Heart left ventricle (tissue), 16 donors: ENCODE data around the gene SFRP5. TPM values are rescaled to one million over a fixed set of nuclear protein-coding genes. Genes with fewer than 3 reads are reported as not detected.

ENCODE experiments used
- ATAC-seq, 4 donors: fragments of 200-7000 bp; cut with Tn5 transposase; one replicate each; pipeline ENCODE4 v1.9.1; 2020 to 2022; ENCODE audit warnings: moderate library complexity in 4 of 4, mild to moderate bottlenecking in 3 of 4, moderate number of reproducible peaks in 1 of 4
- DNase-seq, 5 donors: peaks; one replicate each; pipeline ENCODE4 v3.0.0-alpha.2; 2020
- H3K27ac ChIP-seq, 12 donors: fragments of 200-600 bp; sonication (generic) in 4 of 12; one replicate each; pipeline versions ENCODE4 v1.5.0 to v1.8.0; 2016 to 2022; ENCODE audit warnings: mild to moderate bottlenecking in 2 of 12
- H3K27me3 ChIP-seq, 9 donors: fragments of 200-600 bp; sonication (generic) in 2 of 9; one replicate each; pipeline versions ENCODE4 v1.5.1 to v1.8.0; 2016 to 2022; ENCODE audit warnings: mild to moderate bottlenecking in 3 of 9
- H3K36me3 ChIP-seq, 9 donors: fragments of 200-600 bp; sonication (generic) in 2 of 9; one replicate each; pipeline versions ENCODE4 v1.5.0 to v1.8.0; 2018 to 2022; ENCODE audit warnings: mild to moderate bottlenecking in 2 of 9
- H3K4me1 ChIP-seq, 12 donors: fragments of 200-600 bp; sonication (generic) in 4 of 12; one replicate each; pipeline versions ENCODE4 v1.5.0 to v1.8.0; 2016 to 2022; ENCODE audit warnings: mild to moderate bottlenecking in 3 of 12
- H3K4me3 ChIP-seq, 12 donors: fragments of 200-600 bp; sonication (generic) in 4 of 12; one replicate each; pipeline versions ENCODE4 v1.5.0 to v1.8.0; 2017 to 2022; ENCODE audit warnings: mild to moderate bottlenecking in 9 of 12, moderate library complexity in 4 of 12
- H3K9me3 ChIP-seq, 12 donors: fragments of 200-600 bp; sonication (generic) in 4 of 12; one replicate each; pipeline versions ENCODE4 v1.5.0 to v1.8.0; 2016 to 2022; ENCODE audit warnings: mild to moderate bottlenecking in 1 of 12
- POLR2A ChIP-seq, 2 donors: fragments of 450-650 bp; IDR thresholded peaks; one replicate each; pipeline ENCODE4 v1.6.1; 2017; ENCODE audit warnings: antibody characterized with exemption in 2 of 2, mild to moderate bottlenecking in 2 of 2, moderate library complexity in 2 of 2
- WGBS, 4 donors: extraction: QIAGEN DNeasy Blood & Tissue Kit in 2 of 4; methylation state at CpG; one replicate each; pipeline versions ENCODE4 v1.1.5 to v1.1.7; 2013 to 2018; 5-methylcytosine and 5-hydroxymethylcytosine counted together
- intact Hi-C, 10 donors: fragments of 100-400 bp; cut with DNase I; formaldehyde crosslinking; loops; one replicate each; pipeline versions ENCODE4 v1.11.1 to v1.14.2; 2022
- long read RNA-seq, 3 donors: library from polyadenylated mRNA; unstranded; transcript quantifications; one replicate each; pipeline ENCODE4 v2.0.0, GENCODE V29; 2020 to 2021
- polyA plus RNA-seq, 2 donors: library from polyadenylated mRNA; stranded (reverse); fragments of 200-250 nt; gene quantifications; one replicate each; pipeline ENCODE4 v1.2.3, GENCODE V29; 2013
- total RNA-seq, 9 donors: library from RNA; depleted of rRNA in 2 of 9; stranded (reverse); fragments of >200 nt in 2 of 9; fragmentation: NEBNext Ultra II Directional in 3 of 9; extraction: Animal tissue kit (Norgen Biotek cat#: 25700) in 3 of 9; gene quantifications; one replicate each; pipeline versions ENCODE4 v1.1.0 to v1.2.4, GENCODE V29; 2016 to 2023
- TF ChIP-seq, protein P1 (sequence below), 12 donors: fragments of 200-600 bp; sonication (generic) in 4 of 12; IDR thresholded peaks; one replicate each; pipeline versions ENCODE4 v1.5.0 to v1.8.0; 2018 to 2022; ENCODE audit warnings: antibody characterized with exemption in 12 of 12, mild to moderate bottlenecking in 5 of 12
- donor health status: ischemic (EF 13 %, LVEDD 7.1; RV severe dilation, severe dysfunction).
- donor health status: healthy with polysubstance abuse.
- donor health status: DM: no; HTN: yes; CAD: no.
- donor health status: DM: no; HTN: no; CAD: no.
- donor health status: ischemic (EF 25% LVEDD 6.9; RV normal size, moderate dysfunction).
- donor health status: ischemic (EF 25% LVEDD 5.7; RV mildly dilated, moderate dysfunction).
- donor health status: healthy.
- donor health status: DM: yes; HTN: yes; CAD: no.
- donor health status: ischemic (EF 35%, LVEDD 5.7; RV mildly dilated, moderate dysfunction).
- donor health status: nonischemic (EF 11% LVEDD 7.7; RV severe dilation, severe dysfunction).
- donor health status: DM: yes; HTN: yes; CAD: no.
- donor health status: PGD.
- donor health status: ischemic (EF 29% LVEDD 5.4; RV normal size, mild dysfunction).
- donor health status: nonischemic (EF 23%, LVEDD 6.1; RV moderate dilation, normal function).

The SFRP5 gene, protein sequence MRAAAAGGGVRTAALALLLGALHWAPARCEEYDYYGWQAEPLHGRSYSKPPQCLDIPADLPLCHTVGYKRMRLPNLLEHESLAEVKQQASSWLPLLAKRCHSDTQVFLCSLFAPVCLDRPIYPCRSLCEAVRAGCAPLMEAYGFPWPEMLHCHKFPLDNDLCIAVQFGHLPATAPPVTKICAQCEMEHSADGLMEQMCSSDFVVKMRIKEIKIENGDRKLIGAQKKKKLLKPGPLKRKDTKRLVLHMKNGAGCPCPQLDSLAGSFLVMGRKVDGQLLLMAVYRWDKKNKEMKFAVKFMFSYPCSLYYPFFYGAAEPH
- total RNA-seq (1 to 10 TPM in 5 of 9 donors, under 1 TPM in 4; 0.12 to 3.7 (median 1.8) TPM), polyA plus RNA-seq (1 to 10 TPM in 1 of 2 donors, under 1 TPM in 1; 1.00 to 1.3 TPM)
- long read RNA-seq, donor 1, transcript SFRP5-201 (3 exons, 1,836 nt): major isoform, 5 of 8 reads
- long read RNA-seq, donor 1, partial matches to known transcripts: 1 of 8 reads
- long read RNA-seq, donor 1, other reads (novel, unspliced or antisense): 2 of 8 reads
- long read RNA-seq, donor 2: 0 reads
- long read RNA-seq, donor 3, partial matches to known transcripts: 0 of 1 reads
- long read RNA-seq, donor 3, other reads (novel, unspliced or antisense): 0 of 1 reads

DNA sequence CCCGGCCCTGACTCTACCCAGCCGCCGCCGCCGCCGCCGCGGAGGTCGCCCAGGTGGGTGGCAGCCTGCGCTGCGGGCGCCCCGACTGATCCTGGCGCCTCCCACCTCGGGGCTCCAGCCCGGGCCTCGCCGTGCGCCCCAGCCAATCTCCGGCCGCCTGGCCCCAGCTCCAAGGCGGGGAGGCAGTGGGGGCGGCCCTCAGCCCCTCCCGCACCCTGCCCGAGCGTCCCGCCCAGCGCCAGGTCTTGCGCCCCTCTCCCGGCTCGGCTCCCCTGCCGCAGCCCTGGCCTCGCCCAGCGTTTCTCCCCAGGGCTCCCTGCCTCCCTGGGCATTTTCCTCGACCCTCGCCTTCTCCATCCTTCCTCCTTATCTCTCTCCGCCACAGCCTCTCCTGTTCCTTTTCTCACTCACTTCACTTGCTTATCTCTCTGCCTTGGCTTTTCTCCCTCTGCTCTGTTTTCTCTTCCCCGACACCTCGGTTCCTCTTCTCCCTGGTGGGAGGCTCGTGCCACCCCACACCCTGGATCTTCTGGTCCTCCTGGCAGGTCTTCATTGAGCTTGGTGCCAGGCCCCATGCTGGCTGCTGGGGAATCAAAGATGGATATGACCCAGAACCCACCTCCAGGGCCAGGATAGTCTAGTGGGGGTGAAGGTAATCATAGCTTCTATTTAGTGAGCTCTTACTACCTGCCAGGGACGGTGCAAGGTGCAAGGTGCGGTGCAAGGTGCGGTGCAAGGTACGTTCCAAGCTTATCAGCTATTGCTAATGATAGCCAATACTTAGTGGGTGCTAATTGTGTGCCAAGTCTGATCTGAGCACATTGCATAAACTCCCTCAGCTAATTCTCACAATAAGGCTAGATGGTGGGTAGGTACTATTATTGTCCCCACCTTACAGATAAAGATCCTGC, at the start of gene SFRP5:
SFRP5 (minus strand) TSS at position 87 of the 911 bp plus-strand sequence. CDS start 166 bp downstream, outside the sequence.
- DNase-seq (peak in 3 of 5 donors; percentile 3 to 56 (median 47)), ATAC-seq (peak; percentile 45 to 83 (median 68))
- Histone ChIP-seq H3K36me3 (no peaks in the 10 kb centered on the region), H3K27ac (no peak within 1 kb of the TSS), H3K9me3 (no peaks in the 10 kb centered on the region), H3K4me1 (peaks cover 0 to 20% (median 1%) of the 10 kb centered on the region in 12 donors), H3K4me3 (peak within 1 kb of the TSS in 9 of 12 donors; percentile 17 to 46 (median 31)), H3K27me3 (peaks cover 0 to 42% (median 15%) of the 10 kb centered on the region in 9 donors)
- no peak for TF ChIP-seq POLR2A (IDR thresholded peaks at IDR 0.05)
- TF ChIP-seq, protein P1, sequence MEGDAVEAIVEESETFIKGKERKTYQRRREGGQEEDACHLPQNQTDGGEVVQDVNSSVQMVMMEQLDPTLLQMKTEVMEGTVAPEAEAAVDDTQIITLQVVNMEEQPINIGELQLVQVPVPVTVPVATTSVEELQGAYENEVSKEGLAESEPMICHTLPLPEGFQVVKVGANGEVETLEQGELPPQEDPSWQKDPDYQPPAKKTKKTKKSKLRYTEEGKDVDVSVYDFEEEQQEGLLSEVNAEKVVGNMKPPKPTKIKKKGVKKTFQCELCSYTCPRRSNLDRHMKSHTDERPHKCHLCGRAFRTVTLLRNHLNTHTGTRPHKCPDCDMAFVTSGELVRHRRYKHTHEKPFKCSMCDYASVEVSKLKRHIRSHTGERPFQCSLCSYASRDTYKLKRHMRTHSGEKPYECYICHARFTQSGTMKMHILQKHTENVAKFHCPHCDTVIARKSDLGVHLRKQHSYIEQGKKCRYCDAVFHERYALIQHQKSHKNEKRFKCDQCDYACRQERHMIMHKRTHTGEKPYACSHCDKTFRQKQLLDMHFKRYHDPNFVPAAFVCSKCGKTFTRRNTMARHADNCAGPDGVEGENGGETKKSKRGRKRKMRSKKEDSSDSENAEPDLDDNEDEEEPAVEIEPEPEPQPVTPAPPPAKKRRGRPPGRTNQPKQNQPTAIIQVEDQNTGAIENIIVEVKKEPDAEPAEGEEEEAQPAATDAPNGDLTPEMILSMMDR (IDR thresholded peaks at IDR 0.05): no peak
- intact Hi-C loops: no loop called here
- 5 to 10% (median 7%) methylated on average over 23 to 44 of the region's 44 CpGs for WGBS, 4 donors

DNA sequence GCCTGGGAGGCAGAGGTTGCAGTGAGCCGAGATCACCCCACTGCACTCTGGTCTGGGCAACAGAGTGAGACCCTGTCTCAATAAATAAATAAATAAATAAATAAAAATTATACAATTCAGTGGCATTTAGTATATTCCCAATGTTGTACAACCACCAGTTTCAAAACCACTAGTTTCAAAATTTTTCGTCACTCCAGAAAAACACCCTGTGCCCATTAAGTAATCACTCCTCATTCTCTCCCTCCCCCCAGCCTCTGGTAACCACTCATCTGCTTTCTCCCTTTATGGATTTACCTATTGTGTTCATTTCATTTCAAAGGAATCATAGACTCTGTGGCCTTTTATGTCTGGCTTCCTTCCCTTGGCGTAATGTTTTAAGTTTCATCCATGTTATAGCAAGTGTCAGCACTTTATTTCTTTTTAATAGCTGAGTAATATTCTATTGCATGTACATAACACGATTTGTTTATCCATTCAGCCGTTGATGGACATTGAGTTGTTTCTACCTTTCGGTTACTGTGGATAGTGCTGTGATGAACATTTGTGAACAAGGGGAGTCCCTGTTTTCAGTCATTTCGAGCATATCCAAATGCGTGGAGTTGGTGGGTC, 48.4 kb upstream of the SFRP5 start:
- peaks cover 0 to 14% (median 0%) of the 10 kb centered on the region in 9 donors for H3K27me3 ChIP-seq

DNA sequence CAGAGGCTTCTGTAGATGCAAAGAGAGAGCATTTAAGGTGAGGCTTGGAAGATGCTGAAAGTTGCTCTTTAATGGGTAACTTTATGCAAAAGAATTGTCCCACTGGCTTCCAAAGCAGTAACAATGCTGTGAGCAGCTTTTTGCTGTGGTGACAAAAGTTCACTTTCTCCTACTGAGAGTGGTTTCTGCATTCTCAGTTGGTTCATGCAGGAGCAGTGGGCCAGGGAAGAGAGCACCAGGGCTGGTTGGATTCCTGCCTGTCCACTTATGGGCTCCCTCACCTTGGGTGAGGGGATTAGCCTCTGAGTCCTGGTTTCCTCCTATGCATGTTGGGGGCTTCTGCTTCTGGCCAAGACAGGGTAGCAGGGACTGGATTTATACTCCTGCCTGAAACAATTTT, 46.8 kb upstream of the SFRP5 start:
- H3K27me3 ChIP-seq: peaks cover 0 to 14% (median 0%) of the 10 kb centered on the region in 9 donors

More for the DNA sequence above, 48.4 kb upstream of the SFRP5 start:
- Histone ChIP-seq H3K27ac (no peak overlapping the region), H3K36me3 (no peaks in the 10 kb centered on the region), H3K4me1 (no peaks in the 10 kb centered on the region), H3K9me3 (no peaks in the 10 kb centered on the region), H3K4me3 (no peak overlapping the region)
- intact Hi-C loops: no loop called here
- TF ChIP-seq, protein P1 (IDR thresholded peaks at IDR 0.05): no peak
- no peak for TF ChIP-seq POLR2A (IDR thresholded peaks at IDR 0.05)
- WGBS, 4 donors: 83 to 93% (median 92%) methylated on average over 8 of the region's 8 CpGs
- ATAC-seq (no peak), DNase-seq (no peak)

More for the DNA sequence above, 46.8 kb upstream of the SFRP5 start:
- no peaks in the 10 kb centered on the region for H3K4me1 ChIP-seq
- intact Hi-C loops: no loop called here
- no peaks in the 10 kb centered on the region for H3K36me3 ChIP-seq
- H3K27ac ChIP-seq: no peak overlapping the region
- TF ChIP-seq, protein P1 (IDR thresholded peaks at IDR 0.05): no peak
- TF ChIP-seq POLR2A (IDR thresholded peaks at IDR 0.05): no peak
- no peaks in the 10 kb centered on the region for H3K9me3 ChIP-seq
- no peak overlapping the region for H3K4me3 ChIP-seq
- ATAC-seq (no peak), DNase-seq (no peak)
